Measurements from ENCODE around the gene G6PD. TPM values are rescaled to one million over a fixed set of nuclear protein-coding genes. Genes with fewer than 3 reads are reported as not detected.

G6PD gene
- total and polyA plus RNA-seq, 4 donors = 19.7 to 70.9 (median 64.0) TPM

DNA sequence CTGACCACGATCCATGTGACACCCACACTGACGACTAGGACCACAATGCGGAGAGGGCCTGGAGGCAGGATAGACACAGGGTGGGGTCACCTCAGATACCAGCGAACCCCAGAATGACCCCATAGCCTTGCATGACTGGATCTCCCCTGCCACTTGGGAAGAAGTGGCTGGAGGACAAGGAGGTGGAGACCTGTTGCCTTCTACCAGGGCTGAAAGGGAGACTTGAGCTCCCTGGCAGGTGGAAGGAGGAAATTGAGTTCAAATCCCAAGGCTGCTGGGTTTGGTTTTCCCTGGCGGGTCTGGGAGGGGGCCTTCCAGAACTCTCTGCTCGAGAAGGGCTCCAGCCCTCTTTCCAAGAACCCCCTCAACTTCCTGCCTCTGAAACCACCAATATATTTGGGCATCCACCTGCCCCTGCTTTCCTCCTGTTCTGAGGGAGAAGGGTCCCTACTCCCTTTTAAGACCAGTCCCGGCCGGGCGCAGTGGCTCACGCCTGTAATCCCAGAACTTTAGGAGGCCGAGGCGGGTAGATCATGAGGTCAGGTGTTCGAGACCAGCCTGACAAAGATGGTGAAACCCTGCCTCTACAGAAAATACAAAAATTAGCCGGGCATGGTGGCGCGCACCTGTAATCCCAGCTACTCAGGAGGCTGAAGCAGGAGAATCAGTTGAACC, 33.6 kb downstream of the G6PD start:
- Histone ChIP-seq H3K36me3 (ENCODE audit: control insufficient read depth in 1 of 2, insufficient read depth in 2 of 2, low read length in 1 of 2) (no peaks in the 10 kb centered on the region), H3K27me3 (ENCODE audit: control insufficient read depth in 1 of 2, insufficient read depth in 2 of 2, low read length in 1 of 2) (no peaks in the 10 kb centered on the region), H3K4me3 (ENCODE audit: low read length in 2 of 2) (no peak overlapping the region), H3K9me3 (ENCODE audit: control insufficient read depth, low read length) (no peaks in the 10 kb centered on the region), H3K4me1 (ENCODE audit: control insufficient read depth in 1 of 2, insufficient read depth in 2 of 2, low read length in 2 of 2) (no peaks in the 10 kb centered on the region), H3K27ac (ENCODE audit: low read depth in 1 of 2, low read length in 2 of 2) (no peak overlapping the region)
- intact Hi-C loops (cut with DNase I) = no loop called here
- ATAC-seq (ENCODE audit: low FRiP score) (no peak), DNase-seq (no peak)
- WGBS, 2 donors = 89 to 95% methylated on average over 16 of the region's 16 CpGs

DNA sequence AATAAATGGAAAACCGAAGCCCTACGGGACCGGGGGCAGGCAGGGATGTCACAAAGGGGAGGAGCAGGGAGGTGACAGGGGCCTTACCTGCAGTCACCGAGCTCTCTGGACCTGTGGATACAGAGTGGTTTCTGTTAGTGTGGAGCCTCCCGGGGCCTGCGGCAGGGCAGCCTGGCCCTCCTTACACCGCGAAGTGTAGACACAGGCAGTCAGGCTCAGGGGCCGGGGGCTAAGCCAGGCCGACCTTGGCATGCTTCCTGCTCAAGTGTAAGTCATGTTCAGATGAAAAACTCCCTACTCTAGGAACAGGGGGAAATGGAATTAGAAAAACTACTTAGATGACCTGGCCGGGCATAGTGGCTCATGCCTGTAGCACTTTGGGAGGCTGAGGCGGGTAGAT, 34.9 kb downstream of the G6PD start:
- no peak overlapping the region for H3K4me3 ChIP-seq (ENCODE audit: low read length in 2 of 2)
- WGBS, 2 donors = 69 to 82% methylated on average over 12 of the region's 12 CpGs

DNA sequence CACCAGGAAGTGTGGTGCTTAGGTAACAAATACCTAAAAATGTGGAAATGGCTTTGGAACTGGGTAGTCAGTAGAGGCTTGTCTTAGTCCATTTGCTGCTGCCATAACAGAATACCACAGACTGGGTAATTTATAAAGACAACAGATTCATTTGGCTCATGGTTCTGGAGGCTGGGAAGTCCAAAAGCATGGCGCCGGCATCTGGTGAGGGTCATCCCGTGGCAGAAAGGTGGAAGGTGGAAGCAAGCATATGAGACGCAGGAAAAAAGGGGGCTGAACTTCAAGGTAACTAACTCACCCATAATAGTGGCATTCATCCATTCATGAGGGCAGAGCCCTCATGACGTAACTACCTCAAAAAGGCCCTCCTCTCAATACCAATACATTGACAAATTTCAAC, 37.2 kb downstream of the G6PD start:
- Histone ChIP-seq H3K4me3 (ENCODE audit: low read length in 2 of 2) (no peak overlapping the region), H3K4me1 (ENCODE audit: control insufficient read depth in 1 of 2, insufficient read depth in 2 of 2, low read length in 2 of 2) (no peaks in the 10 kb centered on the region), H3K27ac (ENCODE audit: low read depth in 1 of 2, low read length in 2 of 2) (no peak overlapping the region), H3K27me3 (ENCODE audit: control insufficient read depth in 1 of 2, insufficient read depth in 2 of 2, low read length in 1 of 2) (no peaks in the 10 kb centered on the region), H3K36me3 (ENCODE audit: control insufficient read depth in 1 of 2, insufficient read depth in 2 of 2, low read length in 1 of 2) (peaks cover 0 to 4% of the 10 kb centered on the region in 2 donors), H3K9me3 (ENCODE audit: control insufficient read depth, low read length) (no peaks in the 10 kb centered on the region)
- WGBS, 2 donors = 93 to 96% methylated on average over 5 of the region's 5 CpGs
- no peak for ATAC-seq (ENCODE audit: low FRiP score)
- DNase-seq = no peak
- intact Hi-C loops (cut with DNase I) = no loop called here

More for the DNA sequence above, 34.9 kb downstream of the G6PD start:
- H3K4me1 ChIP-seq (ENCODE audit: control insufficient read depth in 1 of 2, insufficient read depth in 2 of 2, low read length in 2 of 2) = no peaks in the 10 kb centered on the region
- H3K27me3 ChIP-seq (ENCODE audit: control insufficient read depth in 1 of 2, insufficient read depth in 2 of 2, low read length in 1 of 2) = no peaks in the 10 kb centered on the region
- H3K9me3 ChIP-seq (ENCODE audit: control insufficient read depth, low read length) = no peaks in the 10 kb centered on the region
- intact Hi-C loops (cut with DNase I) = no loop called here
- ATAC-seq (ENCODE audit: low FRiP score) = no peak
- no peak for DNase-seq
- H3K27ac ChIP-seq (ENCODE audit: low read depth in 1 of 2, low read length in 2 of 2) = no peak overlapping the region
- peaks cover 0 to 4% of the 10 kb centered on the region in 2 donors for H3K36me3 ChIP-seq (ENCODE audit: control insufficient read depth in 1 of 2, insufficient read depth in 2 of 2, low read length in 1 of 2)

DNA sequence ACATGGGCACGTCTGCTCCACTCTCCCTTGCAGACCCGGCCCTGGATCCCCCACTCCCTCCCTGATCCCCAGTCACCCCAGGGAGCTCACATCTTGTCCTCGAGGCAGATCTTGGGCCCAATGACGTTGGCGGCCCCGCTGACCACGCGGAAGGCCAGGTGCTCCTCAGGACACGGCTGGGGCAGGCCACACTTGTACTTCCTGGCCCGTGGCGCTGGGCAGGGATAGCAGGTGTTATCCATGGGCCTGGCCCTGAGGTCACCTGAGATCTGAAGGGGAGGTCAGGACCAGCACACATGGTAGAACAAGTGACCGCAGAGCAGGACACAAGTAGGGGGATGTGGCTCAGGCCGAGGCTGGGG, 38.3 kb downstream of the G6PD start:
- DNase-seq (no peak), ATAC-seq (ENCODE audit: low FRiP score) (no peak)
- 85 to 86% methylated on average over 13 of the region's 13 CpGs for WGBS, 2 donors
- Histone ChIP-seq H3K27ac (ENCODE audit: low read depth in 1 of 2, low read length in 2 of 2) (no peak overlapping the region), H3K4me1 (ENCODE audit: control insufficient read depth in 1 of 2, insufficient read depth in 2 of 2, low read length in 2 of 2) (no peaks in the 10 kb centered on the region), H3K9me3 (ENCODE audit: control insufficient read depth, low read length) (no peaks in the 10 kb centered on the region), H3K4me3 (ENCODE audit: low read length in 2 of 2) (no peak overlapping the region), H3K36me3 (ENCODE audit: control insufficient read depth in 1 of 2, insufficient read depth in 2 of 2, low read length in 1 of 2) (peaks cover 0 to 4% of the 10 kb centered on the region in 2 donors), H3K27me3 (ENCODE audit: control insufficient read depth in 1 of 2, insufficient read depth in 2 of 2, low read length in 1 of 2) (no peaks in the 10 kb centered on the region)
- intact Hi-C loops (cut with DNase I) = no loop called here

DNA sequence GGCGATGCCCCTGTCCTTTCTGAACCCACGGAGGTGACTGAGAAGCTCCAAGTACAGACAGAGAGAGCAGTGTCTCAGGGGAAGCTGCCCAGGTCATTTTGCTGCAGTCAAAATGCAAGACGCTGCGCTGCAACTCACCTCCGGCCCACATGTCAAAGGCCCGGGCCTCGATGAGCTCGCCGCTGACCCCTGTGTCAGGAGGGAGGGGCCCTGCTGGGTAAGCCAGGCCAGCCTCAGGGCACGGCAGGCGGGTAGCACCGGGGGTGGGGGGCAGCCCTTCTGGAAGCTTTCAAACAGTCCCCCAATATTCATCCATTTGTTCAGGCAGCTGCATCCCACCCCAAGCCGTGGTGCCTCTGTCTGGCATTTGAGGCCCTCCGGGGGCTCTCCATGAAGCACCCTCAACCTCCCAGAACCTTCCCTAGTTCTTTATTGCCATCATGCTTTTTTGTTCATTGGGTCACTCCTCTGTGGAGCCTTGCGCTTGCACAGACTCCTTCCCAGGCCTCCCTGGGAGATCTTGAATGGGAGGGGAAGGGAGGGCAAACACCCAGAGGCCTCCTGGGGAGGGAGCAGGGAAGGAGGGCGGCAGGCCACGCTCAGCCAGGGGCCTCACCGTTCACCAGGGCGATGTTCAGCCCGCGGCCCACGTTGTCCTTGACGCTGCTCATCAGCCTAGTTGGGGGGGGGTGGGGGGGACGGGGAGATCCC, 38.8 kb downstream of the G6PD start:
- Histone ChIP-seq H3K27ac (ENCODE audit: low read depth in 1 of 2, low read length in 2 of 2) (no peak overlapping the region), H3K4me3 (ENCODE audit: low read length in 2 of 2) (no peak overlapping the region), H3K27me3 (ENCODE audit: control insufficient read depth in 1 of 2, insufficient read depth in 2 of 2, low read length in 1 of 2) (no peaks in the 10 kb centered on the region), H3K4me1 (ENCODE audit: control insufficient read depth in 1 of 2, insufficient read depth in 2 of 2, low read length in 2 of 2) (no peaks in the 10 kb centered on the region), H3K9me3 (ENCODE audit: control insufficient read depth, low read length) (no peaks in the 10 kb centered on the region), H3K36me3 (ENCODE audit: control insufficient read depth in 1 of 2, insufficient read depth in 2 of 2, low read length in 1 of 2) (peaks cover 0 to 4% of the 10 kb centered on the region in 2 donors)
- intact Hi-C loops (cut with DNase I) = no loop called here
- ATAC-seq (ENCODE audit: low FRiP score) (no peak), DNase-seq (no peak)
- 79 to 82% methylated on average over 20 to 24 of the region's 24 CpGs for WGBS, 2 donors

DNA sequence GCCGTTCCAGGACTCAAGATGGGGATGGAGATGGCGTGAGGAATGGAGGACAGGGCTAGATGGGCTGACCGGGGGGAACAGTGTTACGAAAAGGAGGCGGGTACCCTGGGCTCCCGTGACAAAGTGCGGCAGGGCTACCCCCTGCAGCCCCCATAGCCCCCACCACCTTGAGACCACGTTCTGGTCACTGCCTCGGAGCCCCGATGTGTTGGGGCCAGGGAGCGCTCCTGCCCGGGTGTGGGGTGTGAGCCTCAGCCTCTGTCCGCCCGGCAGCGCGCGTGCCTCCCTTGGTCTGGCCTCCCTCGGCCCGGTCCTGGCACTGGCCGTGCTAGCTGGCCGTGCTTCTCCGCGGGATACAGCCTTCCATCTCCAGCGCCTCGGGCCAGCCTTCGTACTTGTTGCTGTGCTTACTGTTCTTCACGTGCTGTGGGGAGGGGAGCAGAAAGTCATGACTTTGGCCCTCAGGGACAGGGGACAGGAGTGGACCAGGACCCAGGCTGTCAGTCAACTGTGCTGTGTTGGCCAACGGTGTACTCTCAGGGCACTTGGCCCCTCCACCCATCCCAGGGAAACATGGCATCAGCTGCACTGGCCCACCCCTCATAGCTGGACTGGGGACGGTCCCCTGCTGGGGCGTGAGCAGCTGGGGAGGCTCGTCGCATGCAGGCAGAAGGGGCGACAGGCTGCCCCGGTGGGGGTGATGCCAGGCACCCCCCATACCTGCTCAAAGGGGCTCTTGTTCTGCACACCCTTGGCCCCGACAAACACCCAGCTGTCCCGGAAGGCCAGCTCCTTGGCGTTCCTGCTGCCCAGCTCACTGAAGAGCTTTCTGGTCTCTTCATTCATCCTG, 39.9 kb downstream of the G6PD start:
- no peak for DNase-seq
- no peak overlapping the region for H3K27ac ChIP-seq (ENCODE audit: low read depth in 1 of 2, low read length in 2 of 2)
- WGBS, 2 donors = 92 to 93% methylated on average over 37 of the region's 37 CpGs
- no peaks in the 10 kb centered on the region for H3K4me1 ChIP-seq (ENCODE audit: control insufficient read depth in 1 of 2, insufficient read depth in 2 of 2, low read length in 2 of 2)
- peaks cover 0 to 4% of the 10 kb centered on the region in 2 donors for H3K36me3 ChIP-seq (ENCODE audit: control insufficient read depth in 1 of 2, insufficient read depth in 2 of 2, low read length in 1 of 2)
- no peaks in the 10 kb centered on the region for H3K27me3 ChIP-seq (ENCODE audit: control insufficient read depth in 1 of 2, insufficient read depth in 2 of 2, low read length in 1 of 2)
- ATAC-seq (ENCODE audit: low FRiP score) = no peak
- no peaks in the 10 kb centered on the region for H3K9me3 ChIP-seq (ENCODE audit: control insufficient read depth, low read length)
- no peak overlapping the region for H3K4me3 ChIP-seq (ENCODE audit: low read length in 2 of 2)
- intact Hi-C loops (cut with DNase I) = no loop called here

DNA sequence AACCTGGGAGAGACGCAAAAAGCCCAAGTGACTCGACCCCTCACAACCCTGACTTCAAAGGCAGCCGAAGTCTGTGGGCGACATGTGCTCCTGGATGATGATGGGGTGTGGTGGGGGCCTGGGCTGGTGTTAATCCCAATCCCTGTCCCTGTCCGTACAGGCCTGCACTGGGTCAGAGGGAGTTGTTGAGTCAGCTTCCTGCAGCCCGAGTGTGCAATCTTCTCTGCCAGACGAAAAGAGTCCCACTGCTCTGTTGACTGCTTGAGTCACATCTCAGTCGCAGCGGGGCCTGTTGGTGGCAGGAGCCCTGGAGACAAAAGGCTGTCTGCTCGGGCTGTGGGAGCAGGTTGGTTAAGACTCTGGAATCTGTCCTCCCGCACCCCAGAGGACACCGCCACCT, 40.9 kb downstream of the G6PD start:
- ATAC-seq (ENCODE audit: low FRiP score) = no peak
- 71 to 78% methylated on average over 12 of the region's 12 CpGs for WGBS, 2 donors
- H3K36me3 ChIP-seq (ENCODE audit: control insufficient read depth in 1 of 2, insufficient read depth in 2 of 2, low read length in 1 of 2) = peaks cover 0 to 4% of the 10 kb centered on the region in 2 donors
- H3K9me3 ChIP-seq (ENCODE audit: control insufficient read depth, low read length) = no peaks in the 10 kb centered on the region
- H3K4me1 ChIP-seq (ENCODE audit: control insufficient read depth in 1 of 2, insufficient read depth in 2 of 2, low read length in 2 of 2) = no peaks in the 10 kb centered on the region
- H3K27me3 ChIP-seq (ENCODE audit: control insufficient read depth in 1 of 2, insufficient read depth in 2 of 2, low read length in 1 of 2) = no peaks in the 10 kb centered on the region
- no peak overlapping the region for H3K4me3 ChIP-seq (ENCODE audit: low read length in 2 of 2)
- intact Hi-C loops (cut with DNase I) = no loop called here
- no peak for DNase-seq
- H3K27ac ChIP-seq (ENCODE audit: low read depth in 1 of 2, low read length in 2 of 2) = no peak overlapping the region

DNA sequence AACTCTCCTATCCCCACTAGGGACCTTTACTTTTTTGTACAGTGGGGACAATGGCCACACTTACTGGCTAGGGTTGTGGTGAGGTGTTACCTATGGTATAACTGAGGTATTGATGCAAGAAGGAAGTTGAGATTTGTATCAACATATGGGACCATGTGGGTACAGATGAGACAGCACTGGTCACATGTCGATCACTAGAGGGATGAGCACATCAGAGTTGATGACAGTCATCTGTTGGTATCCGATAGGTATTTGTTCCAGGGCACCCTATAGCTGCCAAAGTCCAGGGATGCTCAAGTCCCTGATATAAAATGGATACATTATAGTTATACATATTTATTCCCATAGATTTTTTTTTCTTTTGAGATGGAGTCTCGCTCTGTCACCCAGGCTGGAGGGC, 43.7 kb downstream of the G6PD start:
- WGBS, 2 donors = 91 to 96% methylated on average over 3 of the region's 3 CpGs
- intact Hi-C loops (cut with DNase I) = no loop called here

More for the DNA sequence above, 43.7 kb downstream of the G6PD start:
- no peaks in the 10 kb centered on the region for H3K27me3 ChIP-seq (ENCODE audit: control insufficient read depth in 1 of 2, insufficient read depth in 2 of 2, low read length in 1 of 2)
- DNase-seq (no peak), ATAC-seq (ENCODE audit: low FRiP score) (no peak)
- no peaks in the 10 kb centered on the region for H3K9me3 ChIP-seq (ENCODE audit: control insufficient read depth, low read length)
- no peaks in the 10 kb centered on the region for H3K4me1 ChIP-seq (ENCODE audit: control insufficient read depth in 1 of 2, insufficient read depth in 2 of 2, low read length in 2 of 2)
- H3K4me3 ChIP-seq (ENCODE audit: low read length in 2 of 2) = no peak overlapping the region
- H3K27ac ChIP-seq (ENCODE audit: low read depth in 1 of 2, low read length in 2 of 2) = no peak overlapping the region
- H3K36me3 ChIP-seq (ENCODE audit: control insufficient read depth in 1 of 2, insufficient read depth in 2 of 2, low read length in 1 of 2) = peaks cover 0 to 4% of the 10 kb centered on the region in 2 donors

Measured in aorta (tissue), 5 donors.